ENCODE results near the gene MRPS9. TPM values are rescaled to one million over a fixed set of nuclear protein-coding genes. Genes with fewer than 3 reads are reported as not detected.

Gene MRPS9
- total RNA-seq, 1 experiment from 2014 or later: 68.6 TPM

DNA sequence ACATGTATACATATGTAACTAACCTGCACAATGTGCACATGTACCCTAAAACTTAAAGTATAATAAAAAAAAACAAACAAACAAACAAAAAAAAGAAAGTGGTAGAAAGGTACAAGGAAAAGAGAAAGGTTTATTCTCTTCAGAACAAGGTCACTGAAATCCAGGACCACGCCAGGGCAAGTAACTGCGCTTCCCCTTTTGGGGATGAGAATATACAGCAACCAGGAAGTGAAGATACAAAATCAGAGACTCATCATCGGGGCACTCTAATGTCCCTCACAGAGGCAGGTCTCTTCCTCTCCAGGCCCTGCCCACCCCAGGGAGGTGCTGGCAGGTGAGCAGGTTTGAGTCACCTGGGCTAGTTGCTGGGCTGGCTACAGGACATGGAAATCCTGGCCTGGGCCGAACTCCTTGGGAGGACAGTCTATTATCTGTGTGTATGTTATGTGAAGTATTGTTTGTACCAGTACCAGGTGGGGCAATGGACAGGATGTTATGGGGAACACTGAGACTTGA lies 103.3 kb downstream of the MRPS9 start:
- POLR2A ChIA-PET: no interaction called here
- Mint-ChIP-seq H3K9me3 (ENCODE audit: unreplicated experiment) (no peaks in the 10 kb centered on the region), H3K27me3 (ENCODE audit: insufficient read depth, unreplicated experiment) (peaks cover 25% of the 10 kb centered on the region), H3K4me1 (ENCODE audit: low read depth, unreplicated experiment) (peaks cover 8% of the 10 kb centered on the region), H3K4me3 (ENCODE audit: unreplicated experiment) (no peak overlapping the region), H3K27ac (ENCODE audit: unreplicated experiment) (no peak overlapping the region), H3K36me3 (ENCODE audit: insufficient read depth, unreplicated experiment) (no peaks in the 10 kb centered on the region)
- H3K9me3 ChIP-seq: no peaks in the 10 kb centered on the region
- peaks cover 2% of the 10 kb centered on the region for H3K27me3 ChIP-seq (replicated peaks; ENCODE audit: control insufficient read depth, insufficient read depth, low read length)
- TF ChIP-seq, protein P1, sequence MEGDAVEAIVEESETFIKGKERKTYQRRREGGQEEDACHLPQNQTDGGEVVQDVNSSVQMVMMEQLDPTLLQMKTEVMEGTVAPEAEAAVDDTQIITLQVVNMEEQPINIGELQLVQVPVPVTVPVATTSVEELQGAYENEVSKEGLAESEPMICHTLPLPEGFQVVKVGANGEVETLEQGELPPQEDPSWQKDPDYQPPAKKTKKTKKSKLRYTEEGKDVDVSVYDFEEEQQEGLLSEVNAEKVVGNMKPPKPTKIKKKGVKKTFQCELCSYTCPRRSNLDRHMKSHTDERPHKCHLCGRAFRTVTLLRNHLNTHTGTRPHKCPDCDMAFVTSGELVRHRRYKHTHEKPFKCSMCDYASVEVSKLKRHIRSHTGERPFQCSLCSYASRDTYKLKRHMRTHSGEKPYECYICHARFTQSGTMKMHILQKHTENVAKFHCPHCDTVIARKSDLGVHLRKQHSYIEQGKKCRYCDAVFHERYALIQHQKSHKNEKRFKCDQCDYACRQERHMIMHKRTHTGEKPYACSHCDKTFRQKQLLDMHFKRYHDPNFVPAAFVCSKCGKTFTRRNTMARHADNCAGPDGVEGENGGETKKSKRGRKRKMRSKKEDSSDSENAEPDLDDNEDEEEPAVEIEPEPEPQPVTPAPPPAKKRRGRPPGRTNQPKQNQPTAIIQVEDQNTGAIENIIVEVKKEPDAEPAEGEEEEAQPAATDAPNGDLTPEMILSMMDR (IDR thresholded peaks at IDR 0.05; ENCODE audit: insufficient read depth in 1 of 2, low read depth in 1 of 2, low read length in 1 of 2, severe bottlenecking in 1 of 2, unreplicated experiment in 1 of 2): no peak
- H3K4me3 ChIP-seq (ENCODE audit: low read depth, low read length): no peak overlapping the region
- peaks cover 5% of the 10 kb centered on the region for H3K4me1 ChIP-seq
- intact Hi-C loops (cut with micrococcal nuclease; ENCODE audit: unreplicated experiment): no loop called here
- CTCF ChIA-PET: no interaction called here
- no peak for DNase-seq
- no peaks in the 10 kb centered on the region for H3K36me3 ChIP-seq (ENCODE audit: control insufficient read depth, insufficient read depth, low read length)
- BruUV-seq (replicated peaks): no TSS peak

DNA sequence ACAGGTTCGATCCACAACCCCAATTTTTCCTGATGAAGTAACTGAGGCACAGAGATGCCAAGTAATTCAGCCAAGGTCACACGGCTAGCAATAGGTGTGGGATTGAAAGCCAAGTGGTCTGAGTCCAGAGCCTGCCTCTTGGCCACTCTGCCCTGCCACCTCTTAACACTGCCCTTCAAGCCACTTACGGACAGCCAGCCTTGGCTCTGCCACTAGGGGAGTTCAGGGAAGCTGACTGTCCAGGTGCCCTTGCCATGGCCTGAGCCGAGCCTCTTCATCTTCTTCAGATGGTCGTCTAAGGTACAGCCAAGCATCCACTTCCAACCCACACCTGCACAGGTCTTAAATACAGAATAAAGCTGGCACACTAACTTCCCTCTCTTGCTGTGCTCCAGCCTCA lies 104.4 kb downstream of the MRPS9 start:
- peaks cover 8% of the 10 kb centered on the region for H3K4me1 Mint-ChIP-seq (ENCODE audit: low read depth, unreplicated experiment)
- H3K36me3 ChIP-seq (ENCODE audit: control insufficient read depth, insufficient read depth, low read length): no peaks in the 10 kb centered on the region
- ChIA-PET CTCF (no interaction called here), POLR2A (no interaction called here)
- no peak overlapping the region for H3K27ac Mint-ChIP-seq (ENCODE audit: unreplicated experiment)
- TF ChIP-seq, protein P1 (IDR thresholded peaks at IDR 0.05; ENCODE audit: insufficient read depth in 1 of 2, low read depth in 1 of 2, low read length in 1 of 2, severe bottlenecking in 1 of 2, unreplicated experiment in 1 of 2): no peak
- no peaks in the 10 kb centered on the region for H3K9me3 ChIP-seq
- H3K9me3 Mint-ChIP-seq (ENCODE audit: unreplicated experiment): no peaks in the 10 kb centered on the region
- H3K27me3 Mint-ChIP-seq (ENCODE audit: insufficient read depth, unreplicated experiment): peaks cover 28% of the 10 kb centered on the region
- intact Hi-C loops (cut with micrococcal nuclease; ENCODE audit: unreplicated experiment): no loop called here
- no peak for DNase-seq
- H3K27me3 ChIP-seq (replicated peaks; ENCODE audit: control insufficient read depth, insufficient read depth, low read length): peaks cover 3% of the 10 kb centered on the region
- no peak overlapping the region for H3K4me3 ChIP-seq (ENCODE audit: low read depth, low read length)
- H3K4me1 ChIP-seq: peaks cover 5% of the 10 kb centered on the region
- H3K36me3 Mint-ChIP-seq (ENCODE audit: insufficient read depth, unreplicated experiment): no peaks in the 10 kb centered on the region
- no peak overlapping the region for H3K4me3 Mint-ChIP-seq (ENCODE audit: unreplicated experiment)
- no TSS peak for BruUV-seq (replicated peaks)

DNA sequence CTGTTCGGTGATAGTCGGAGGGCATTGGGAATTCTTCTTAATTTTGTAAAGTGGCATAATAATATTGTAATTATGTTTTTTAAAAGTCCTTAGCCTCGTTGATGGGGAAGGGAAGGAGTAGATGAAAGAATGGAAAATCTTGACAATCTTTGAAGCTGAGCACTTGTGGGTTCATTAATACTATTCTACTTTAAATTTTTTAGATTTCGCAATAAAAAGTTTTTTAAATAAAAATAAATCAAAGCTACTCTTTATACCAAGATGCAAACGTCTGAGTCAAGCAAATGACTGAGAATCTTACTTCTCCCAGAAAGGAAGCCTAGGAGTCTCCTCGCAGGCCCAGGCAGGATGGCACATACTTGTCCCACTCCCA lies 105.2 kb downstream of the MRPS9 start:
- peaks cover 3% of the 10 kb centered on the region for H3K27me3 ChIP-seq (replicated peaks; ENCODE audit: control insufficient read depth, insufficient read depth, low read length)
- H3K27ac Mint-ChIP-seq (ENCODE audit: unreplicated experiment): no peak overlapping the region
- intact Hi-C loops (cut with micrococcal nuclease; ENCODE audit: unreplicated experiment): no loop called here

More for the DNA sequence above, 105.2 kb downstream of the MRPS9 start:
- TF ChIP-seq, protein P1 (IDR thresholded peaks at IDR 0.05; ENCODE audit: insufficient read depth in 1 of 2, low read depth in 1 of 2, low read length in 1 of 2, severe bottlenecking in 1 of 2, unreplicated experiment in 1 of 2): no peak
- H3K4me1 Mint-ChIP-seq (ENCODE audit: low read depth, unreplicated experiment): peaks cover 8% of the 10 kb centered on the region
- no peaks in the 10 kb centered on the region for H3K9me3 Mint-ChIP-seq (ENCODE audit: unreplicated experiment)
- no peaks in the 10 kb centered on the region for H3K36me3 Mint-ChIP-seq (ENCODE audit: insufficient read depth, unreplicated experiment)
- Histone ChIP-seq H3K9me3 (no peaks in the 10 kb centered on the region), H3K4me3 (ENCODE audit: low read depth, low read length) (no peak overlapping the region), H3K36me3 (ENCODE audit: control insufficient read depth, insufficient read depth, low read length) (no peaks in the 10 kb centered on the region), H3K4me1 (peaks cover 5% of the 10 kb centered on the region)
- peaks cover 32% of the 10 kb centered on the region for H3K27me3 Mint-ChIP-seq (ENCODE audit: insufficient read depth, unreplicated experiment)
- CTCF ChIA-PET: no interaction called here
- H3K4me3 Mint-ChIP-seq (ENCODE audit: unreplicated experiment): peak overlapping the region; percentile 63
- POLR2A ChIA-PET: no interaction called here
- no TSS peak for BruUV-seq (replicated peaks)
- no peak for DNase-seq
